Measurements from ENCODE around the gene NHERF2.
"Not testable (repeated sequence)": the region's sequence is repeated elsewhere in the genome, so short reads cannot be mapped to it uniquely, and the experiment has no call there.

Gene NHERF2

GRCh38 chr16:2007081-2007836, 19.4 kb upstream of the NHERF2 start:
- DNase-seq (ENCODE audit: low spot score): no peak

- peak; percentile 50 for DNase-seq (ENCODE audit: low spot score)
These were observed 18.6 kb upstream of the NHERF2 start for GRCh38 chr16:2008009-2008526.

- DNase-seq (ENCODE audit: low spot score): no peak
These were observed 18.0 kb upstream of the NHERF2 start for GRCh38 chr16:2008631-2009163.

- no peak for DNase-seq (ENCODE audit: low spot score)
These were observed 17.5 kb upstream of the NHERF2 start for GRCh38 chr16:2009164-2009711.

- DNase-seq (ENCODE audit: low spot score): peak; percentile 87
These were observed 16.8 kb upstream of the NHERF2 start, which contains the start of gene ZNF598 for GRCh38 chr16:2009791-2010510. Gene ZNF598, minus strand, starts transcription at chr16:2009821.

GRCh38 chr16:2011726-2012125, 15.0 kb upstream of the NHERF2 start:
- DNase-seq (ENCODE audit: low spot score): not testable (repeated sequence)

GRCh38 chr16:2013527-2013926, 13.2 kb upstream of the NHERF2 start:
- DNase-seq (ENCODE audit: low spot score): no peak

GRCh38 chr16:2015117-2015946, 11.4 kb upstream of the NHERF2 start:
- DNase-seq (ENCODE audit: low spot score): peak; percentile 90

GRCh38 chr16:2015947-2016208, 10.8 kb upstream of the NHERF2 start:
- DNase-seq (ENCODE audit: low spot score): no peak

- DNase-seq (ENCODE audit: low spot score): no peak
These were observed 10.2 kb upstream of the NHERF2 start for GRCh38 chr16:2016407-2016922.

- DNase-seq (ENCODE audit: low spot score): no peak
These were observed 7.2 kb upstream of the NHERF2 start, which contains the start of gene NPW for GRCh38 chr16:2019518-2019920. Gene NPW, plus strand, starts transcription at chr16:2019785.

GRCh38 chr16:2019921-2020831, 6.5 kb upstream of the NHERF2 start:
- DNase-seq (ENCODE audit: low spot score): no peak

- DNase-seq (ENCODE audit: low spot score): no peak
These were observed 4.0 kb upstream of the NHERF2 start for GRCh38 chr16:2022723-2023091.

GRCh38 chr16:2023092-2024031, 3.3 kb upstream of the NHERF2 start:
- peak; percentile 88 for DNase-seq (ENCODE audit: low spot score)

- no peak for DNase-seq (ENCODE audit: low spot score)
These were observed 2.7 kb upstream of the NHERF2 start for GRCh38 chr16:2024032-2024420.

GRCh38 chr16:2025251-2025650, 1.5 kb upstream of the NHERF2 start:
- DNase-seq (ENCODE audit: low spot score): no peak

- no peak for DNase-seq (ENCODE audit: low spot score)
These were observed 733 bp upstream of the NHERF2 start for GRCh38 chr16:2025878-2026460.

GRCh38 chr16:2027024-2028010, 615 bp downstream of the NHERF2 start:
- no peak for DNase-seq (ENCODE audit: low spot score)

Data from LoVo (cell line).